ENCODE results near the gene FPGS.

The FPGS gene

DNA sequence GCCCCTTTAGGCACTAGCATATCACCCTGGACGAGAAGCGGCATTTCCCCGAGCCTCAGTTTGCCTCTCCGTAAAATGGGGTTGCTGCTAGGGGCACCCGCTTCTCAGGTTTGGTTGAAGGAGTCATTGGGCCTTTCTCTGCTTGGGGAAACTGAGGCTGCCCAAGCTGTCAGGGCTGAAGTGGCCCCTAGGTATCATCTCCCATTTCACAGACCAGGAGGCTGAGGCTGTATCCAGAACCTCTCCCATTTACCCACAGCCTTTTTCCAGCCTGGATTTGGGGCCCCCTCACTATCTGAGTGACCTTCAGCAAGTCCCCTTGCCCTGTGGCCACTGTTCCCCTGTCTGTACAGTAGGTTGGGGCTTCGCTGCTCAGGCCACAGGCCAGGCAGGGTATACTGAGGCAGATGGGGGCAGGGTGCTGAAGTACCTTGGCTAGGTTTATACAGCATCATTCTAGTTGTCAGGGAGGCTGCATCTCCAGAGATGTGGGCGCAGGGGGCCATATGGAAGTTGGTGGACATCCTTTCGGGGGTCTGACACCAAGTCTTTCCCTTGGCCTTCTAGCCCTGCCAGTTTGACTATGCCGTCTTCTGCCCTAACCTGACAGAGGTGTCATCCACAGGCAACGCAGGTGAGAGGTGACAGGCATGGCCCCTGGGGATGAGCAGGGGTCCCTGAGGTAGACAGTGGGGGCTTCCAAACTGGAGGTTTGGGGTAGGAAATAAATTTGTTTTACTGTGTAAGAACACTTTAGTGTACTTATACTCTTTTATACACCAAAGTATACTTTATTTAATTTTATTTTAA lies 7.9 kb downstream of the FPGS start:
- DNase-seq (ENCODE audit: low read depth in 2 of 2, low spot score in 1 of 2), result no peak

DNA sequence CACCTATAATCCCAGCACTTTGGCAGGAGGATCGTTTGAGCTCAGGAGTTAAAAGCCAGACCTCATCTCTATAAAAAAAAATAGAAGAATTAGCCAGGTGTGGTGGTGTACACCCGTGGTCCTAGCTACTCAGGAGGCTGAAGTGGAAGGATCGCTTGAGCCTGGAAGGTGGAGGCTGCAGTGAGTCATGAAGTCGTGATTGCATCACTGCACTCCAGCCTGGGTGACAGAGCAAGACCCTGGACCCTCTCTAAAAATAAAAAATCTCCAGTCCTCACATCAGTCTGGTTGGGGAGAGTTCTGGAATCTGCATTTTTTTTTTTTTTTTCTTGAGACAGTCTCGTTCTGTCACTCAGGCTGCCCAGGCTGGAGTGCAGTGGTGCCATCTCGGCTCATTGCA lies 9.3 kb downstream of the FPGS start:
- DNase-seq (ENCODE audit: low read depth in 2 of 2, low spot score in 1 of 2), result no peak

DNA sequence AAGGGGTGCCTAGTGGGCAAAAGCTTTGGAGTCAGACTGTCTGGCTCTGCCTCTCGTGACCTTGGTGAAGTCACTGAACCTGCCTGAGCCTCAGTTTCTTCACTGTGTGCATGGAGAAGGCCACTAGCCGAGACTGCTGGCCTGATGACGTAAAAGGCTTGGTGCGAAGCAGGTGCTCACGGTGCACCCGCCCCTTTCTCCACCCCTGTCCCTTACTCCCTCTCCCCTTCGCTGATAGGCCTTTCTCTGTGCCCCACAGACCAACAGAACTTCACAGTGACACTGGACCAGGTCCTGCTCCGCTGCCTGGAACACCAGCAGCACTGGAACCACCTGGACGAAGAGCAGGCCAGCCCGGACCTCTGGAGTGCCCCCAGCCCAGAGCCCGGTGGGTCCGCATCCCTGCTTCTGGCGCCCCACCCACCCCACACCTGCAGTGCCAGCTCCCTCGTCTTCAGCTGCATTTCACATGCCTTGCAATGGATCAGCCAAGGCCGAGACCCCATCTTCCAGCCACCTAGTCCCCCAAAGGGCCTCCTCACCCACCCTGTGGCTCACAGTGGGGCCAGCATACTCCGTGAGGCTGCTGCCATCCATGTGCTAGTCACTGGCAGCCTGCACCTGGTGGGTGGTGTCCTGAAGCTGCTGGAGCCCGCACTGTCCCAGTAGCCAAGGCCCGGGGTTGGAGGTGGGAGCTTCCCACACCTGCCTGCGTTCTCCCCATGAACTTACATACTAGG lies 10.4 kb downstream of the FPGS start:
- no peak for DNase-seq (ENCODE audit: low read depth in 2 of 2, low spot score in 1 of 2)

DNA sequence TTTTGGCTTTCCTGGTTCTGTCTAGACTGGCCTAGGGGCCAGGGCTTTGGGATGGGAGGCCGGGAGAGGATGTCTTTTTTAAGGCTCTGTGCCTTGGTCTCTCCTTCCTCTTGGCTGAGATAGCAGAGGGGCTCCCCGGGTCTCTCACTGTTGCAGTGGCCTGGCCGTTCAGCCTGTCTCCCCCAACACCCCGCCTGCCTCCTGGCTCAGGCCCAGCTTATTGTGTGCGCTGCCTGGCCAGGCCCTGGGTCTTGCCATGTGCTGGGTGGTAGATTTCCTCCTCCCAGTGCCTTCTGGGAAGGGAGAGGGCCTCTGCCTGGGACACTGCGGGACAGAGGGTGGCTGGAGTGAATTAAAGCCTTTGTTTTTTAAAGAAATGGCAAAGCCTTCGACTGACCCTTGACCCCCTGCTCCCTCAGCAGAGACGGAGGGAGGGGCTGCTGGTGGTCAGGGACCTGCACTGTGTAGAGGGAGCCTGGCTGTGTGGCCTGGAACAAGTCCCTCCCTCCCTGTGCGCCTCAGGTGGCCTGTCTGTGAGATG lies 11.1 kb downstream of the FPGS start:
- DNase-seq (ENCODE audit: low read depth in 2 of 2, low spot score in 1 of 2), result no peak

DNA sequence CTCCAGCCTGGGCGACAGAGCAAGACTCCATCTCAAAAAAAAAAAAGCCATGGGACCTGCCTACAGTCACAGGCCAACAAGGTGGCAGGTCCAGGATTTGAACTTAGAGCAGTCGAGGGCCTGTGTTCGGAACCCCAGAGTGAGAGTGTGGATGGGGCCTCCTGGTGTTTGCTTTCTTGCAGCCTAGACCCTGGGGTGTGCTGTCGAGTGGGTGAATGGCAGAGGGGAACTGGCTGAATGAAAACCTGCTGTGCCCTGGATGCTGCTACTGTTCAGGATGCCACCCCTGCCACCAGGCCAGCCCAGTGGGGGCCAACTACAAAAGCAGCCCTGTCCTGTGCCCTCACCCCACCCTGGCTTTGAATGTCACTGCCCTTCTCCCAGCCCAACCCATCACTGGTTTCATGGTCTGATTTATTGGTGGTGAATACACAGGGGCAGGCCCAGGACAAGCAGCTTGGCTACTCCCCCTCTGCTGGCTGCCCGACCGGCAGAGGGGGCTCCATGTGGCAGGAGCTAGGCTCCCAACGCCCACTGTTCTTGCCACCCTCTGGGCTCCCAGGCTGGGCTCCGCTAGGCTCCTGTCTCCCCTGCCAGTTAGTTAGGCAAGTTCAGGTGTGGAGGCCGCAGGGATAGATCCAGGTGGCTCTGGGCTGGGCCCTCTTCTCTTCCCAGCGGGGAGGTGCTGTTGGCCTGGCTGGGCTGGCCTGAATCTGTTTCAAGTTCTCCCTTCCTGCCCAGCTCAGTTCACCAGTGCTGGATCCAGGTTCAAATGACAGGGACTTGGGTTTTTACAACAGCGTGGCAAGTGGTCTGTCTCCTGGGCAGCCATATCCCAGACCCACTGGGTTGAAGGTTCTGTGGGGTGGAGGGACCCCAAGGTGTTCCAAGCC lies 12.2 kb downstream of the FPGS start:
- DNase-seq (ENCODE audit: low read depth in 2 of 2, low spot score in 1 of 2), result no peak

DNA sequence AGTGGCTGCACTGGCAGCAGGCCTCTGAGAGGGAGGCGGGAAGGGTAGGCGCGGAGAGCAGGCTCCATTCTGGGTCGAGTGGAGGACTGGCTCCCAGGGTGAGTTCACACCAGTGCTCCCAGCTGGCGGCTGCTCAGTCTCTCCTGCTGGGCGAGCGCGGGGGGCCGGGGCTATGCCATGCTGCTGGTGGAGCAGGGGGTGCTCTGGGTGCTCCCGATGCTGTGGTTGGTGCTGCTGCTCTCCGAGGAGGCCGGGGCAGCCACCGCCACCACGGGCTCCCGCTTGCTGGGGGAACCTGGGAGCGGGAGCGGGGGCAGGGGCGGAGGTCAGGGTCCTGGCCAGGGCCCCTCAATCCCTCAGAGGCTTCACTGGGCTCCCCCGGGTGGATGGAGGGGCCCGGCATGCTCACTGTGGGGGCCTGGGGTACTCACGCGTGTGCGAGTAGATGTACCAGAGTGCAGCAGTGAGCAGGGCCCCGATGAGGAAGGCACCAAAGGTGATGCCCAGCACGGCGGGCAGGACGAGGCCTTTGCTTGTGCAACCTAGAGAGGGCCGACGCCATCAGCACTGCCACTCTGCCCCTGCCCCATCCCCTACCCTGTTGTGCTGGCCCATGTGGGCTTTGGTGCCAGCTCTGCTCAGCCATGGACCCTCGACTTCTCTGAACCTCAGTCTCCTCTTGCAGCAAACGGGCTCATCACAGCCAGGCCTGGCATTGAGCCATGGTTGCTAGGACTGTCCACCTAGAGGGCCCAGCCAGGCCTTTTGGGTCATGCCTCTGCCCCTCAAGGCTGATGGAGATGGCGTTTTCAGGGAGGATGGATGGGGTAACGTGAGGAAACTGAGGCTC lies 13.1 kb downstream of the FPGS start:
- DNase-seq (ENCODE audit: low read depth in 2 of 2, low spot score in 1 of 2), result no peak

DNA sequence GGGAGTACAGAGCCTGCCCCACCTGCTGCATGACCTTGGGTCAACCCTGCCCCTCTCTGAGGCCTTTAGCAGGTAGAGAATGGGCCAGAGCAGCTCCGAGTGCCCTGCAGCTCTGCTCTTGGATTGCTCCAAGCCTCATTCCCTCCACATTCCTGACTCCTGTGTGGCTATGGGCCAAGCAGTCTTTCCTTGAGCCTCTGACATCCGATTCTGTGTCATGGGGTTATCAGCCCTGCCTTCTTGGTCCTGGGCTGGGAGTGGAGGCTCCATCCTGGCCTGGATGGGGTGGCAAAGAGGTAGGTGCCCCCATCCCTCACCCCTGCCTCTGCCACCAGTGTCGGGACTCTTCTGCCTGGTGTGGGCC lies 13.7 kb downstream of the FPGS start:
- no peak for DNase-seq (ENCODE audit: low read depth in 2 of 2, low spot score in 1 of 2)

DNA sequence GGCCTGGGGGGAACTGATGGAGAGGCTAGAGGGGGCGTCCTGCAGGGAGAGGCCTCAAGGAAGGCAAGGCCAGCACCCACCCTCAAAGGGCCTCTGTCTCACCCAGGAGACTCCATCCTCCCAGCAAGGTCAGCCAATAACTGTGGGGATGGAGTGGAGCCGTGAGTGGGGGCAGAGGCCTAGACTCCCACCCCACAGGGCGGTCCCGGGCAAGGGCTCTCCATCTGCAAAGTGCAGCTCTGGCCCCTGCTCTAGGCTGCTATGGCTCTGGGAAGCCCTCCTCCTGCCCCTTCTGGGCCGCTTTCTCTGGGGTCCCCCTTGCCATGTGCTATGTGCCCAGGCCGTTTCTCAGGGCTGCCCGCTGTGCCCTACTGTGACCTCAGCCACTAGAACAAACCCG lies 14.0 kb downstream of the FPGS start:
- DNase-seq (ENCODE audit: low read depth in 2 of 2, low spot score in 1 of 2), result no peak

DNA sequence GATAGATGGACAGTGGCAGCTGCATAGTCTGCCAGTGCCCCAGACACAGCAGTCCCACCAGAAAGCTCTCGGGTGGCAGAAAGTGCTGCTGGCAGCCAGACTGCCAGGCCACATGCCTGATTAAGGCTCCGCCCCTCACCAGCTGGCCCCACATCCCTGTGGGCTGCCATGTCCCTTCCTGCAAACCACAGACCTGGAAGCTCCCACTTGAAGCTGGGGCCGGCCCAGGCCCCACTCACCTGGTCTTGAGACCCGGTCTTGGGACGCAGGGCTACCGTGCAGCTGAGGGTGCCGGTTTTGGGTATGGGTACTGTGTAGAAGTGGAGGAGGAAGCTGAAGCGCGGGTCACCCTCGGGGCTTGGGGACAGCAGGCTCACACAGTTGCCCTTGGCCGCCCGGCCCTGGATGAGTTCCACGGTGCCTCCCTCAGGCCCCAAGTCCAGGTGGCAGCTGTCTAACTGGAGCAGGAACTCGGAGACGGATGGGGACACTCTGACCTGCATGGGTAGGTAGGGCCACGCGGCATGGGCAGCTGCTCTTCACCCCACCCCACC lies 15.3 kb downstream of the FPGS start:
- no peak for DNase-seq (ENCODE audit: low read depth in 2 of 2, low spot score in 1 of 2)

DNA sequence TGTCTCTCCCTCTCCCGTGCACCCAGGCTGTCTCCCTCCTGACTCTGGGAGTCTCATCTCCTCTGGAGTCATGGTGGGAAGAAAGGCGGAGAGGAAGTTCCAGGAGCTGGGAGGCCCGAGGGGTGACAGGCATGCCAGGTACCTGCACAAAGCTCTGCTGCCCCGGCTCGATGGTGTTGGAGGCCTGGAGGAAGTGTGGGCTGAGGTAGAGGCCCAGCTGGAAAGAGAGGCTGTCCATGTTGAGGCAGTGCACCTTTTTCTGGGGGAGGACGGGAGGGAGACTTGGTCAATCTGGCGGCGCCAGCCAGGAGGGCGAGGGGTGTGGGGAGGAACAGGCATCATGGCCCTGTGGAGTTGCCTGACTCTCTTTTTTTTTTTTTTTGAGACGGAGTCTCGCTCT lies 15.9 kb downstream of the FPGS start:
- DNase-seq (ENCODE audit: low read depth in 2 of 2, low spot score in 1 of 2), result no peak

DNA sequence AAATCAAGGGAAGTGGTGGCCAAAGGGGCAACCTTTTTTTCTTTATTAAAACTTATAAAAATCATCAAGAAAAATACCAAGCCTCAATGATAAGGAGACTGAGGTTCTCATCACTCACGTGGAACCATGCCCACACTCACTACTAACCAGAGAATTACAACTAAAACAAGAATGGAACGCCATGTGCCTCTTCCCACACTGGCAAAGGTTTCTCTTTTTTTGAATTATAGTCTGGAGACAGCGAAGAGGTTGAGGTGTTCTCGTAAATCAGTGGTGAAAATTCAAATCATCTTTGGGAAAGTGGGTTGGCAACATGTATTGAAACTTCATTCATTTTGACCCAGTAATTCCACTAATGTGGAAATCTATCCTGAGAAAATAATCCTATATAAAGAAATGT lies 19.4 kb downstream of the FPGS start:
- no peak for DNase-seq (ENCODE audit: low read depth in 2 of 2, low spot score in 1 of 2)

DNA sequence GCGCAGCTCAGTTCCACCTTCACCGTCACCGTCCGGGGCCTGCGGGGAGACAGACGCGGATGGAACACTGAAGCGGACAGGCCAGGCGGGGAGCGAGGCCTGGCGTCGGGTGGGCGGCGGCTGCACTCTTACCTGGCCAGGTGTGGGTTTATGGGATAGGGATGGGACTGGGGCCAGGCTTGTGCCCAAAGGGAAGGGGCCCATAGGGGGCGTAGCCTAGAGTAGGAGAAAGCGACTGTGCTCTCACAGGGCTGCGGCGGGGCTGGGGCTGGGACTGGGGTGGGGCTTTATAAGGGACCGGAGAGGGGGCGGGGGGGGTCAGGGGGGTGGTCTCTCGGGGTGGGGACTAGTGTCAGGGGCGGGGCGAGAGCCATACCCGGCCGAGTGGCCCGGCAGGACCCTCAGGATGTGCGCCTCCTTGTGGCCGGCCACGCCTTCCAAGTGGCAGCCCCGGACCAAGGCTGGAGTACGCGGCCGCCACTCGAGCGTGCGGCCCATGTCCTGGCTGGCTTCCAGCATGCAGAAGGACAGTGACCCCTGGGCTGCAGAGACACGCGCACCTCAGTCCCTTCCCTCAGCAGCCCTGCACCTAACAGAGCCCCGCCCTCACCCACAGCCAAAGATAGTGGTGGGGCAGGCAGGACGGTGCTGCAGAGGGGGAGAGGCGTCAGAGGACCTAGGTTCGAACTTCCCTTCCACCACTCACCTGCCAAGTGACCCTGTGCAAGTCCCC lies 22.8 kb downstream of the FPGS start:
- DNase-seq (ENCODE audit: low read depth in 2 of 2, low spot score in 1 of 2), result no peak

DNA sequence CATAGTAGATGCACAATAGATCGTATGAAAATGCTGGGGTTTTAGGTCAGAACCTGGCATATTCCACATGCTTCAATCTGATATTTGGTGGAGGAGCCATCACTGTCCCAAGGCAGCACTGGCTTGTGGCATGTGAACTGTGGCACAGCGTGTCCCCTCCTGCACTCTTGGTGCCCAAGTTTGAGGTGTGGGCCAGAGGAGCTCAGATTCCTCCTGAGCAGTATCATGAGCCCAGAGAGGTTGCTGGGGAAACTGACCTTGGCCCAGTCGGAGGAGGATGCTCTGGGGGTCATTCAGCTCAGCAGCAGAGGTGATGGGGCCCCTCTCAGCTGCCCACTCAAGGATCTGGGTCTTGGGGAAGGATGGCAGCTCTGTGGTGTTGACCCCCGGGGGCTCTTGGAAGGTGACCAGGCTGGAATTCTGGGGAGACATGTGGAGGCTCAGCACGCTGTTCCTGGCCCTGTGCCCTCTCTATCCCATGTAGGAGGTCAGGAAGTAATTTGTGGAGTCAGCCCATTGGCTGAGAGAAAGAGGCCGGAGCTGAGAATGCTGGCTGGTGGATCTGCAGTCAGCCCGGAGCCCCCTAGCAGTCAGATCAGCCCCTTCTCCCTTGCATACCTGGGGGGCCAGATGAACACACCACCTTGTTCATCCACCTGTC lies 23.7 kb downstream of the FPGS start:
- no peak for DNase-seq (ENCODE audit: low read depth in 2 of 2, low spot score in 1 of 2)

DNA sequence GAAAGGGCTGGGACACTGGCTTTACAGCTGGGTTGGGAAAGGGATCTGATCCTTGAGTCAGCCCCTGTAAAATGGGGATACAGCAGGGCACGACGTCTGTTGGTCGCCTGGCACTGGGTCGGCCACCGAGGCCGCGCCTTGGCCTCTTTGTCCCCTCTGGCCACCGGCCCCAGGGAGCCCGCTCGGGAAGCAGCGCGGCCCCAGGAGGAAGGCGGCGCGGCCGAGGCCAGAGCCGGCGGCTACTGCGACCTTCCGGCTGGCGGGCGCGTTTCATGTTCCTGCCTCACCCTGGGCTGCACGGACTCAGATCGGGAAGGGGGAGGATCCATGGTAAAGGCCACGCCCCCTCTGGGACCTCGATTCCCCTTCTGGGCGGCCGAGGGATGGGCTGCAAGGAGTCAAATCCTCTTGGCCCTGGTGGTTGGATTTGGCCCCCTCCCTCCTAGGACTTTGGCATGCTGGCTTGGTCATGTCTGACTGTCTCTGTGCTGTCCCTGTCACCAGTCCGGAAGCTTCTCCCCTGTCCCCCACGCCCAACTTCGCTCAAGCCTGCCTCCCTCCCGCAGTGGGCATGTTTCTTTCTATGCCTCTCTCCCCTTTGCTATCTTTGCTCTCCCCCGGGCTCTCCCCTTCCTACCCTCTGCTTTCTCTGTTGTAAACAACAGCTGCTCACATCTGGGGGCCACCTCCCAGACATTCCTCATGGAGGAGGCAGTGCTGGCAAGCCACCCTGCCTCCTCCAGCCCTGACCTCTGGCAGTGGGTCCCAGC lies 25.8 kb downstream of the FPGS start:
- DNase-seq (ENCODE audit: low read depth in 2 of 2, low spot score in 1 of 2), result no peak

DNA sequence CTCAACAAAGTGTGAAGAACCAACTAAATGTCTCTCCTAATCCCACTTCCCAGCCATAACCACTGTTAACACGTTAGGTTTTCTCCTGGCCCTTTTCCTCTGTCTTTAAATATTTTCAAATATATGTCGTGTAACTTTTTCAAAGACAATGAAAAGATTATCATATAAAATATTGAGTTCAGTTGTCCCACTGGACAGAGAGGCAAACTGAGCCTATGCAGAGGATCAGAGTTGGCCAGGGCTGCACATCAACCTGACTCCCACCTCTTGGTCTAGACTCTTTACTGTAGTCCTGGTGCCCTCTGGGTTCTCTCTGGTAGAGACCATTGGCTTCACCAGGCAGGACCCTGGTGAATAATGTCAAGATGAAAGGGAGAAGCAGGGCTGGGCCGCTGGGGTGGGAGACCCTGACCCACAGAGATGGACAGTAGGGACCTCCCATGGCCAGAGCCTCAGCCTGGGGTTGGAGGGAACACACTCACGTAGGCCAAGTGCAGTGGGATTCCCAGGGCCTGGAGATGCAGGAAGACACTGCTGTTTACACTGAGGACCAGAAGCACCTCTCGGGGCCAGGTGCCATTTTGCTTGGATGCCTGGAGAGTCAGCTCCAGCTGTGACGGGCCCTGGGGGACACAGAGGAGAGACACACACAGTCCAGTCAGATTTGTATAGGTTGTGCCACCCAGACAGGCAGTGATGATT lies 26.7 kb downstream of the FPGS start:
- DNase-seq (ENCODE audit: low read depth in 2 of 2, low spot score in 1 of 2), result no peak

DNA sequence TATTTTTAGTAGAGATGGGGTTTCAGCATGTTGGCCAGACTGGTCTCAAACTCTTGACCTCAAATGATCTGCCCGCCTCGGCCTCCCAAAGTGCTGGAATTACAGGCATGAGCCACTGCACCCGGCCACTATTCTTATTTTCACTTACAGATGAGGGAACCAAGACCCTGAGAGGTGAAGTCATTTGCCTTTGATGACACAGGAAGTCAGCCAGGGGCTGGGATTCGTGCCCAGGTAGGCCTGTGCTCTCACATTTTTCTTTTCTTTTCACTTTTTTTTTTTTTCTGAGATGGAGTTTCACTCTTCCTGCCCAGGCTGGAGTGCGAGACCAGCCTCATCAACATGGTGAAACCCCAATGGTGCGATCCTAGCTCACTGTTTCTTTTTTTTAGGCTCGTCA lies 29.6 kb downstream of the FPGS start:
- DNase-seq (ENCODE audit: low read depth in 2 of 2, low spot score in 1 of 2), result no peak

DNA sequence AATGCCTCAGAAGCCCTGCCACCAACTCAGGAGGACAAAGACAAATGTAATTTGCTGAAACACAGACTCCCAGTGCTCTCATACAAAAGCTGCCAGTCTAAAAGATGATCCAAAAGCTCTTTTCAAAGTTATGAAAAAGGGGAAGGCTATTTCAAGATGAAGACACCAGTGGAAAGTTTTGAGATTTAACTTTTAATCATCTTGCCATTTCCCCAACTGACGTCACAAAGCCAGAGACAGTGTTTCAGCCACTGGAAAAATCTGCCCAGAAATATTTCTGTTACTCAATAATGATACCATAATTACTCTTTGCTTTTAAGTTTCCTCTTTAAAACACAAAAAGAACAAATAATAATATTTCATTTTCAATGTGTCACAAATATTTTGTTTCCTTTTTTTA lies 30.9 kb downstream of the FPGS start:
- DNase-seq (ENCODE audit: low read depth in 2 of 2, low spot score in 1 of 2), result no peak
